MCF 10A (cell line): ENCODE data around the gene SUGCT. TPM values are rescaled to one million over a fixed set of nuclear protein-coding genes. Genes with fewer than 3 reads are reported as not detected.

Source experiments
- BruUV-seq: library from RNA; stranded (reverse); fragments of 400-500 nt; replicated peaks from 2 replicates; lab custom pipeline; 2021; lab: Mats Ljungman, UMichigan
- CTCF ChIA-PET: fragments of 300-600 bp; sonication (Branson Sonifier 250); formaldehyde crosslinking; extraction: SDS; loops from one replicate; lab custom pipeline; 2021; ENCODE audit warnings: antibody characterized with exemption, inconsistent platforms; lab: Yijun Ruan, JAX
- POLR2A ChIA-PET: fragments of 300-600, 350-650 bp; sonication (Branson Sonifier 250); formaldehyde crosslinking; extraction: SDS; loops from one replicate; lab custom pipeline; 2020; ENCODE audit warnings: antibody characterized with exemption, inconsistent platforms; lab: Yijun Ruan, JAX
- DNase-seq: peaks from one replicate; pipeline ENCODE4 v3.0.0-alpha.2; 2018; ENCODE audit not compliant: unreplicated experiment
- H3K27ac Mint-ChIP-seq: one replicate; pipeline ENCODE4 v1.8.0; 2022; ENCODE audit warnings: mild to moderate bottlenecking, low read depth, mixed read lengths; ENCODE audit not compliant: unreplicated experiment
- H3K27me3 Mint-ChIP-seq: one replicate; pipeline ENCODE4 v1.8.0; 2022; ENCODE audit warnings: mixed read lengths; ENCODE audit not compliant: insufficient read depth, unreplicated experiment
- H3K36me3 Mint-ChIP-seq: one replicate; pipeline ENCODE4 v1.8.0; 2022; ENCODE audit warnings: mild to moderate bottlenecking, moderate library complexity, mixed read lengths; ENCODE audit not compliant: insufficient read depth, unreplicated experiment
- H3K4me1 Mint-ChIP-seq: one replicate; pipeline ENCODE4 v1.8.0; 2022; ENCODE audit warnings: mixed read lengths; ENCODE audit not compliant: insufficient read depth, unreplicated experiment
- H3K4me3 Mint-ChIP-seq: one replicate; pipeline ENCODE4 v1.8.0; 2022; ENCODE audit warnings: mild to moderate bottlenecking, moderate library complexity, mixed read lengths; ENCODE audit not compliant: unreplicated experiment
- H3K9me3 Mint-ChIP-seq: one replicate; pipeline ENCODE4 v1.8.0; 2022; ENCODE audit warnings: mixed read lengths; ENCODE audit not compliant: unreplicated experiment
- CTCF ChIP-seq: fragments of 200-600 bp; IDR thresholded peaks from one replicate; pipeline ENCODE4 v1.8.0; 2022; ENCODE audit warnings: antibody characterized with exemption, mild to moderate bottlenecking; ENCODE audit not compliant: unreplicated experiment
- intact Hi-C: fragments of 100-400 bp; cut with micrococcal nuclease; formaldehyde crosslinking; loops from 2 replicates; pipeline ENCODE4 v1.14.1; 2022
- total RNA-seq: library from RNA; stranded (reverse); gene quantifications from 2 replicates; pipeline ENCODE4 v1.2.3, GENCODE V29; 2022

The SUGCT gene
- total RNA-seq, 1 experiment from 2014 or later: 25.4 TPM

GRCh38 chr7:40374575-40374974, 239.8 kb downstream of the SUGCT start:
- ChIA-PET POLR2A (interaction anchor here (0.7 kb wide), 1 partner anchor 1322 kb away, joined by 3 read pairs; no protein-coding TSS in a partner anchor), CTCF (no interaction called here)
- H3K4me3 Mint-ChIP-seq: no peak overlapping the region
- no peak for DNase-seq
- intact Hi-C loops: no loop called here
- H3K27me3 Mint-ChIP-seq: no peaks in the 10 kb centered on the region
- TF ChIP-seq CTCF: no peak
- H3K27ac Mint-ChIP-seq: no peak overlapping the region
- H3K9me3 Mint-ChIP-seq: peaks cover 8% of the 10 kb centered on the region
- H3K4me1 Mint-ChIP-seq: peaks cover 13% of the 10 kb centered on the region
- H3K36me3 Mint-ChIP-seq: no peaks in the 10 kb centered on the region
- no TSS peak for BruUV-seq

- H3K27ac Mint-ChIP-seq: no peak overlapping the region
- no peak for DNase-seq
- ChIA-PET CTCF (no interaction called here), POLR2A (no interaction called here)
- H3K9me3 Mint-ChIP-seq: peaks cover 8% of the 10 kb centered on the region
- BruUV-seq: no TSS peak
- no peak overlapping the region for H3K4me3 Mint-ChIP-seq
- no peaks in the 10 kb centered on the region for H3K27me3 Mint-ChIP-seq
- intact Hi-C loops: no loop called here
- H3K36me3 Mint-ChIP-seq: no peaks in the 10 kb centered on the region
- H3K4me1 Mint-ChIP-seq: no peaks in the 10 kb centered on the region
- TF ChIP-seq CTCF: no peak
Observed at GRCh38 chr7:40380111-40380510, 245.3 kb downstream of the SUGCT start.

- H3K4me3 Mint-ChIP-seq: no peak overlapping the region
- no TSS peak for BruUV-seq
- no peak for TF ChIP-seq CTCF
- H3K4me1 Mint-ChIP-seq: no peaks in the 10 kb centered on the region
- H3K9me3 Mint-ChIP-seq: peaks cover 8% of the 10 kb centered on the region
- no peak for DNase-seq
- no peaks in the 10 kb centered on the region for H3K36me3 Mint-ChIP-seq
- POLR2A ChIA-PET: interaction anchor here (0.9 kb wide), 1 partner anchor 29 kb away, joined by 3 read pairs; no protein-coding TSS in a partner anchor
- intact Hi-C loops: no loop called here
- CTCF ChIA-PET: no interaction called here
- no peak overlapping the region for H3K27ac Mint-ChIP-seq
- no peaks in the 10 kb centered on the region for H3K27me3 Mint-ChIP-seq
Observed at GRCh38 chr7:40382145-40382544, 247.3 kb downstream of the SUGCT start.

GRCh38 chr7:40393660-40394059, 258.9 kb downstream of the SUGCT start:
- no peaks in the 10 kb centered on the region for H3K4me1 Mint-ChIP-seq
- no TSS peak for BruUV-seq
- H3K27ac Mint-ChIP-seq: no peak overlapping the region
- no peak for DNase-seq
- no peaks in the 10 kb centered on the region for H3K27me3 Mint-ChIP-seq
- CTCF ChIA-PET: no interaction called here
- intact Hi-C loops: no loop called here
- POLR2A ChIA-PET: interaction anchor here (0.7 kb wide), 1 partner anchor 9 kb away, joined by 4 read pairs; no protein-coding TSS in a partner anchor
- TF ChIP-seq CTCF: no peak
- H3K36me3 Mint-ChIP-seq: no peaks in the 10 kb centered on the region
- H3K9me3 Mint-ChIP-seq: no peaks in the 10 kb centered on the region
- no peak overlapping the region for H3K4me3 Mint-ChIP-seq
